NCI-H524 treated with DMSO at 0.1 percent for 48 hours (cell line): Measurements from ENCODE around the gene PTAR1.

ENCODE experiments used
- DNase-seq: peaks from one replicate; lab custom pipeline; 2025; lab: John Stamatoyannopoulos, UW

The PTAR1 gene

DNA sequence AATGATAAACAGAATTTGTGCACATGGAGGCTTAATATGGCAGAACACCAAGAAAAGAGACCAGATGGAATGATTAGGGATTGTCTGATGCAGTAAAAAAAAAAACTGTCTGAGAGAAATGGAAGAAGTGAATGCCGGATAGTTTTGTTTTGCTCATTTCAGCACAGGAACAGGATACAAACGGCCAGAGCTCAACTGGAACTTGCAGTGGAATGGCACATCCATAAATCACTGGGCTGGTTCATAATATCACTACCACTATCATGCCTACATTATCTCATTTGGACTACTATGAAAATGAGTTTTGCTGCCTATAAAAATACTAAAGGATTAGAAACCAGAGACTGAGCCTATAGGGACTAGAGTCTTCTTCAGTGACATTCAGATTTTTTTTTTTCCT lies 9.7 kb downstream of the PTAR1 start:
- DNase-seq: no peak

GRCh38 chr9:69748304-69748703 lies 11.5 kb downstream of the PTAR1 start:
- DNase-seq: no peak

DNA sequence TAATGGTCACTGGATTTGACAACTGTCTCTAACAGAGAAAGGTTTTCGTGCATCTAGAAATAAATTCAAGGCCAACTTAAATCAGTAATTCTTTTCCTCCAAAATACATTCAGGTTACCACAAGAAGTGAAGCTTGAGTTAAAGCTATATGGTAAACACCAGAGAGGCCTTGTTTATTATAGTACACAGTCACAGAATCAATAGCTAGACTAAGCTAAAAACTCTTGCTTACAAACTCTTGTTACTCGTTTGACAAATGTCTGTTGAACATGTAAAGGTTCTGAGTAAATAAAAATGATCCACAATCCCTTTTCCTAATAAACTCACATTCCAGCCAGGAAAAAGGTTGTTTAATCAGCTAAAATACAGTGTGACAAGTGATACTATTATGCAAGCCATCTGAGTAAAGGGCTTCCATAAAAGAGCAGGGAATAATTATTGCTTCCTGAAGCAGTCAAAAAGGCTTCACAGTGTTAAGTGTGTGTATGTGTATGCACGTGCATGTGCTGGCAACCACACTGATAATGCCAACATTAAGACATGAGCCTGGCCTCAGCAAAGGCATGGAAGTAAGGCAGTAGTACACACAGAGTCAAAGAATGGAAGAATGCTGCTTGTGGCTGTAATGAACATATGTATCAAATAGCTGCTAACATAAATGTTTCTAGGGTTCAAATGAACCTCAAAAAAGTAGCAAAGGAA lies 12.8 kb downstream of the PTAR1 start:
- no peak for DNase-seq

DNA sequence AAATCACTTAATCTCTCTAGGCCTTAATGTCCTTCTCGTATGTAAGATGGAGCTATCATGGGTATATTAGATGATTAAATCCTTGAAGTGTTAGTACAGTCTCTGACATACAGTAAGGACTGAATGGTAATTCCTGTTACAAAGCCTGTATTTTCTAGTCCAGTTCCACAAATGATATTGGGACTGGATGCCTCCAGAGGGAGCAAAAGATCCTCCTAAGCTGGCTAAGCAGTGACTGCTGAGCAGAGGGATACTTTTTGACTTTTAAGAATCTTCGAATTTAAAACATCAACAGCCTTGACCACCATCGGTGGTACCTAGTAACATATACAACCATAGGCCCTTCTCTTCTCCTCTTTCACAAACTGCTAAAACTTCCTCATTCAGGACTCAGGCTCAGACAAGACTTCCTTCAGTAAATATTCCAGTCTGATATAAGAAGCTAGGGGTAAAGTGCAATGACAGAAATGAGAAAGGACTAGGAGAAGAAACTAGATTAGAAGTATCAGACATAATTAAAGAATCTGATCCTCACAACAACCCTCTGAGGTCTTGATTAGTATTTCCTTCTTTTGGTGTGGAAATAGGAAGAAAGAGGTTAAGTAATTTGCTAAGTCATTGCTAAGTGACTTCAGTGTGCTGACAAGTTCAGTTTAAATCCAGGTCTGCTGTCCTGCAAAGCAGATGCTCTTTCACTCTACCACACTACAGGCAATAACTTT lies 13.9 kb downstream of the PTAR1 start:
- DNase-seq: no peak

GRCh38 chr9:69744688-69745380 lies 15.0 kb downstream of the PTAR1 start:
- DNase-seq: no peak

- DNase-seq: no peak
These were observed 15.9 kb downstream of the PTAR1 start for GRCh38 chr9:69743930-69744329.

DNA sequence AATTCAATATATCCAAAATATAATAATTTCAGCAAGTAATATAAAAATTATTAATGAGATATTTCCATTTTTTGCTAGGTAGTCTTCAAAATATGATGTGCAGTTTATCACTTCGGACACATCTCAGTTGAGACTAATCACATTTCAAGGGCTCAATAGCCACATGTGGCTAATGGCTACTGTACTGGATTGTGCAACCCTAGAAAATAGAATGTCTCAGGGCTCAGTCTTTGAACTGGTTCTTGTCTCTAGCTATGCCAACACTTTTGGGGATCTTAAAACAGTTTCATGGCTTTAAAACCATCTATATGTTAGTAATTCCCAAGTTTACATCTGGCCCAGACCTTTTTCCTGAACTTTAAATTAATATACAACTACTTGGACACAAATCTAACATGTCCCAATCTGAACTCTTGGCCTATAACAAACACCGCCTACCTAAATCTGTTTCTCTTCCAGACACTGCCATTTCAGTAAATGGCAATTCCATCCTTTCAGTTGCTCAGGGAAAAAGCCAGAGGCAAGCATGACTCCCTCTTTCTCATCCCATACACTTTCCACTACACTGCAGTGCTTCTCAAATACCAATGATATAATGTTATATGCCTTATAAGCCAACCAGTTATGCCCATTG lies 18.8 kb downstream of the PTAR1 start:
- no peak for DNase-seq

GRCh38 chr9:69731348-69731747 lies 28.5 kb downstream of the PTAR1 start:
- DNase-seq: no peak

DNA sequence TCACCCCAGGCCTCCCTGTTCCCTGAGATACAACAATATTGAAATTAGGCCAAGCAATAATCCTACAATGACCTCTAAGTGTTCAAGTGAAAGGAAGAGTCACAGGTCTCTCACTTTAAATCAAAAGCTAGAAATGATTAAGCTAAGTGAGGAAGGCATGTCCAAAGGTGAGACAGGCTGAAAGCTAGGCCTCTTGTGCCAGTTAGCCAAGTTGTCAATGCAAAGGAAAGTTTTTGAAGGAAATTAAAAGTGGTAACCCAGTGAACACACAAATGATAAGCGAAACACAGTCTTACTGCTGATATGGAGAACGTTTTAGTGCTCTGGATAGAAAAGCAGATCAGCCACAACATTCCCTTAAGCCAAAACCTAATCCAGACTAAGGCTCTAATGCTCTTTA lies 39.8 kb downstream of the PTAR1 start:
- DNase-seq: no peak

DNA sequence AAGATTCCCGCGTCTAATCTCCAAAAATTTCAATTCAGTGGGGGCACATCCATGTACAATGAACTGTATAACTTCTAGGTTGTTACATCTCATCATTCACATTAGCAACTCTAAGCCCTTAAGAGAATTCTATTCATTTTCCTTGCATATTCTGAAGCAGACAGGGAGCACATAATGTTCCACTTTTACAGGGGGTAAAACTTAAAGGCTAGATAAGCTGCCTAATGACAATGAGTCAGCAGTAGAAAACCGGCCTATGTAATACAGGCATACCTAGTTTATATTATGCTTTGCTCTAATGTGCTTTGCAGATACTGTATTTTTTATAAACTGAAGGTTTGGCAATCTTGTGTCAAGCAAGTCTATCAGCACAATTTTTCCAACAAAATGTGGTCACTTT lies 40.4 kb downstream of the PTAR1 start:
- DNase-seq: no peak

DNA sequence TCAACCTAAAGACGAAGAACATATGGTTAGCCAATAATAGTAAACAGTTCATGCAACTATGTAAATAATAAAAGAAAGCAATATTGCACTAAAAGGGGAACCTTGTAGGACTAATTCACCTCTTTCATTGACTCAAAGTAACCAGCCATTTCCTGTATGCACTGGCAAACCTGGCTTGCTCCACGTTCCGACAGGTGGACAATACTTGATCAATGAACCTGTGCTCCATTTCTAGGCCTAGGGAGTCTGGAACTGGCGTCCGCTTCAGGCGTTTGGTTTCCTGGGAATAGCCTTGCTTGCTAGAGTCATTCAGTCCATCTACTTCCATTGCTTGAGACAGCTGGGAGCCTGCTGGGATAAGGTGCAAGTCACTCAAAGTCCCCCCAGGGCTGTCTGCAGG lies 41.6 kb downstream of the PTAR1 start:
- DNase-seq: no peak

DNA sequence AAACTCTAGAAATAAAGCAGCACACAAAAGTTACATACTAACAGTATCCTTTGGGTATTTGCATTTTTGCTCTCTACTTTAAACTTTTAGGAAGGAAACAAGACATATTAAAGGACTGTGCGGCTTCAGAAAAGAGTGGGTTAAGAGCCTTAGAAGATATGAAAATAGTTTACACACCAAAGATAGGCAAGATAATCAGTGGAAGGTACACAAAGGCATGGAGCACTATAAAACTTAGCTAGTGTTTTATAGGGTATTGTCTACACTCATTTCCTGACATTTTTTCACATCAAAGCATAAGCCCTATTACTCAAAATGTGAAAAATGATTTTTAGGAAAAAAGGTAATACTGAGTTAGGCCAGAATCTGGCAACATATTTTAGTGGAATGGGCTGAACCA lies 44.0 kb downstream of the PTAR1 start:
- DNase-seq: no peak

DNA sequence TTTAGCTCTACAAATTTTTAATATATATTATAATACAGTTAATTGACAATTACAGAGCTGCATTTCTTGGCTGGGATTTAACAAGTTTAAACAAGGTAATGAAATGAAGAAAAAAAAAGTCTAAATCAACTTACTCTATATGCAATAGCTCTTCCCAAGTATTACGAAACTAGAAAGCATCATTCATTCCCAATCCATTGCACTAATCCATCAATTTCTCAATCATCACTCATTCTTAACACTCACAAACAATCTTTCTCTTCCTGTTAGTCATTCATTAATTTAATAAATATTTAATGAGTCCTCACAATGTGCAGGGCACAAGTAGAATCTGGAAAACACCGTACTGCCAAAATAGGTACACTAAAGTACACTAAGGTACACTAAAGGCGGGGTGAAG lies 44.7 kb downstream of the PTAR1 start:
- DNase-seq: no peak

- no peak for DNase-seq
These were observed 62.3 kb downstream of the PTAR1 start for GRCh38 chr9:69697475-69697874.

- no peak for DNase-seq
These were observed 63.0 kb downstream of the PTAR1 start for GRCh38 chr9:69696802-69697201.

- no peak for DNase-seq
These were observed 69.7 kb downstream of the PTAR1 start for GRCh38 chr9:69689991-69690538.

- no peak for DNase-seq
These were observed 75.9 kb downstream of the PTAR1 start for GRCh38 chr9:69683927-69684326.

- DNase-seq: no peak
These were observed 80.8 kb downstream of the PTAR1 start for GRCh38 chr9:69678843-69679538.

DNA sequence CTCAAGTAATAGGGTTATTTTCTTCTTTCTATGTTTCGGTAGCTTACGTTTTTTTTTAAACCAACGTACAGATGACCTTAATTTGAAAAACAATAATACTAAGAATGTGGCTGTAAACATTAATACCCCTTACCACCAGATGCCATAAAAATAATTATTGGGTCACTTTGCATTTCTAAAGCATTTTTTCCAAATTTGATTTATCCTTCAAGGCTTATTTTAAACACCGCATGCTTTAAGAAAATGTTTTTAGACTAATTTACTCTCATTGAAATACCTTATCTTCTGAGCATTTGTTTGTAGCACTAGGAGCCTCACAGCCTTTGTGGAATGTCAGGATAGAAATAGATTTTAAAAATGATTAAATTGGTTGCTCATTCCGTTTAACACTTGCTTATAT lies 81.9 kb downstream of the PTAR1 start:
- DNase-seq: no peak

DNA sequence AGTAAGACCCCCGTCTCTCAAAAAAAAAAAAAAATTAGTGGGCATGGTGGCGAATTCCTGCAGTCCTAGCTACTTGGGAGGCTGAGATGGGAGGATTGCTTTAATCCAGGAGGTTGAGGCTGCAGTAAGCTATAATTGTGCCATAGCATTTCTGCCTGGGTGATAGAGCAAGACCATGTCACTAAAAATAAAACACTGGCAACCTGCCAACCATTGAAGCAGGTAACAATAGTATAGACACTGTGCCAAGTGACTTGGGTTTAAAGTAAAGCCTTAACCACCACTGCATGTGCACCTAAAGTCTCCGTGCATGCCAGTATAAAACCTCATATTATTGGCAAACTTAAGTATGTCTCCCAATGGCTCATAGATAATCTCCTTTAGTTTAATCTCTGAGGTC lies 84.2 kb downstream of the PTAR1 start:
- DNase-seq: no peak

DNA sequence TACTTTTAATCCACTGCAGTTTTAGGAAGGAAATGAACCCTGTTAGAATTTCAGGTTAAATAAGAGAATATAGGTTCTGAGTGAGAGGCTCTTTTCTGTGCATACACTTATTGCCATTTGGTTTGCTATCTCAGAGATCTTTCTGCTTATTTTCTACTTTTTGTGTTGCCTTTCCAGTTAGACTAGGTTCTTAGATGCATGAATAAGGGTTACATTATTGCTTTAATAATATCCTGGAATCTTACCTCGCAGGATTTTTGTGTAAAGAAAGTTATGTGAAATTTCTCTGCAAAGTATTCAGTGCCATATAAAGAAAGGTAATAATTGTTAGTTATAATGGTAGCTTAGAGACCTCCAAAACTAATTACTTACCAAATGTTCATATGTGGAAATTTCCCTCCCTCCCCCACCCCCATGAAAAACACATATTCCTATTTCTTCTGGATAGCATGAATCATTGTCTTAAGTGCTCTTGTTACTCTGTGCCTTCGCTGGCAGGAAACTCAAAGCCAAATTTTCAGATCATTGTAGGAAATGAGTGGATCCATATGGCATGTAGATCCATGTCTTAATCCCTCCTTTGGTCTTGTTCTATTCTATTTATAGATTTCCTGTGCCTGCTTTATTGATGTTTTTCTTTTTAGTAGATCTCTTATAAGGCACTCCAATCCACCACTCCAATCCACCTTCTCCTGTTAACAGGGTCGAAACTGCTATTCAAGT lies 84.9 kb downstream of the PTAR1 start:
- peak; percentile 64 for DNase-seq
